Endometrium (tissue), 2 donors: ENCODE data around the gene CA7.
A peak's percentile ranks its signal among the peaks of the same experiment; 100 is the strongest.
"Not testable (repeated sequence)": the region's sequence is repeated elsewhere in the genome, so short reads cannot be mapped to it uniquely, and the experiment has no call there.

ENCODE experiments used
- FAIRE-seq: peaks from 2 replicates; lab custom pipeline; 2012; peaks lifted over from hg19 to GRCh38; lab: Jason Lieb, UNC
- donor health status: control.
- donor health status: control.

The CA7 gene

GRCh38 chr16:66873685-66874055 is 29.5 kb downstream of the CA7 start:
- no peak for FAIRE-seq

- no peak for FAIRE-seq
Measured at GRCh38 chr16:66874079-66874775, 30.0 kb downstream of the CA7 start.

- no peak for FAIRE-seq
Measured at GRCh38 chr16:66878067-66878466, 33.9 kb downstream of the CA7 start.

GRCh38 chr16:66880288-66881013 is 36.2 kb downstream of the CA7 start, which contains the start of gene PDP2:
TSS of gene PDP2 (plus strand) at chr16:66880515. CDS start at chr16:66884285, 3,770 bp downstream.
- FAIRE-seq = peak; percentile 33

DNA sequence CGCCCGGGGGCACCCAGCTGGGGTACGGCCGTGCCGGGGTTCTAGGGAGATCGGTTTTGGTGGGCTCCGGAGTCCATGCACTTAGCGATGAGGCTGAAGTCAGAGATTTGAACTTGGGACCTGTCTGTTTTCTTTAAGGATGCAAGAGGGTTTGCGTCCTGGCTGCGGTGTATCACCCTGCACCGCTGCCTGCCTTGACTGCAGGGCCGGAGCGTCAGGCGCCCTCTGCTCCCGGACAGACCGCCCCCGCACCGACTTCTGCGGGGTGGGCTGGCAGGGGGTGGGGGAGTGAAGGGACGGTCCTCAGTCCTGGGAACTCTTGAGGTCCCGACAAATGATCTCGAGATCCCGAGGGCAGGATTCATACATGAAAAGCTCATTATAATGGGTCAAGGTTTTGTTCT is 36.8 kb downstream of the CA7 start:
- FAIRE-seq = no peak

DNA sequence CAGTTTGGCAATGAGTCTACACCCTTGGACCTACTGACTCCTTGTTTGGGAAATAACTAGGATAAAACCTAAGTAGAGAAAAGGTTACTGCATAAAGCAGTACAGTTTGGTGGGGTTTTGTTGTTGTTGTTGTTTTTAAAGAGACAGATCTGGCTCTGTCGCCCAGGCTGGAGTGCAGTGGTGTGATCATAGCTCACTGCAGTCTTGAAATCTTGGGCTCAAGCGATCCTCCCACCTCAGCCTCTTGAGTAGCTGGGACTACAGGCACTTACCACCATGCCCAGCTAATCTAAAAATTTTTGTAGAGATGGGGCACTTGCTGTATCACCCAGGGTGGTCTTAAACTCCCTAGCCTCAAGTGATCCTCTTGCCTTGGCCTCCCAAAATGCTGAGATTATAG is 37.3 kb downstream of the CA7 start:
- FAIRE-seq = no peak

DNA sequence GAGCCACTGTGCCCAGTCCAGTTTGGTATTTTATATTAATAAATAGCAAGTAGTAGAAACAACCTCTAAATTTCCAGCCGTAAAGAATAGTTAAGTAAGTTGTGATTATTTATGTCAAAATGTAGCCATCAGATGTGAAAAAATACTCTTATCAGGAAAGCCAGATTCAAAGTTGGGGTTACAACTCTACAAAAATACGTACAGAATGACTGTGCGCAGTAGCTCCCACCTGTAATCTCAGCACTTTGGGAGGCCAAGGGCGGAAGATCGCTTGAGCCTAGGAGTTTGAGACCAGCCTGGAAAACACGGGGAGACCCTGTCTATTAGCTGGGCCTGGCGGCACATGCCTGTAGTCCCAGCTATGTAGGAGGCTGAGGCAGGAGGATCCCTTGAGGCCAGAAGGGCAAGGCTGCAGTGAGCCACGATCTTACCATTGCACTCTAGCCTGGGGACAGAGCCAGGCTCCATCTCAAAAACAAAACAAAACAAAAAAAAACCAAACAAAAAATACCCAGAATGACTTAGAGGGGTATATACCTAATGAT is 37.8 kb downstream of the CA7 start:
- no peak for FAIRE-seq

- no peak for FAIRE-seq
Measured at GRCh38 chr16:66882702-66883101, 38.5 kb downstream of the CA7 start.

- no peak for FAIRE-seq
Measured at GRCh38 chr16:66885491-66885890, 41.3 kb downstream of the CA7 start.

DNA sequence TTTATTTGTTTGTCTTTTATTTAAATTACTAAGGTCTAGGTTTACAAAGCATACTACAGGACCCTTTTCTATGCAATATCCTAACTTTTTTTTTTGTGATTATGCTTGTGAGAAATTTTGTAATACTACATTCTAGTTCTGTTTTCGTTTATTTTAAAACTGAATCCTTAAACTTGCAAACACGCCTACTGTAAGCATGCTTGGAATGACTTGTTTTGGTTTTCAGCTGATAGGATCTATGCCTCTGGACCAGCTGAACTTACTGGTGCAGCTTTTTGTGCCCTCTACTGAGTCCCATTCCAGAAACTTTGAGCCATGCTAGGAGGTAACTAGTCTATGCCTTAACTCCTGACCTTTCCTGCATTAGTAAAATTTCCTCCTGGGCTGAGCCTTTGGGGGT is 42.1 kb downstream of the CA7 start:
- no peak for FAIRE-seq

- FAIRE-seq = no peak
Measured at GRCh38 chr16:66886914-66887313, 42.7 kb downstream of the CA7 start.

DNA sequence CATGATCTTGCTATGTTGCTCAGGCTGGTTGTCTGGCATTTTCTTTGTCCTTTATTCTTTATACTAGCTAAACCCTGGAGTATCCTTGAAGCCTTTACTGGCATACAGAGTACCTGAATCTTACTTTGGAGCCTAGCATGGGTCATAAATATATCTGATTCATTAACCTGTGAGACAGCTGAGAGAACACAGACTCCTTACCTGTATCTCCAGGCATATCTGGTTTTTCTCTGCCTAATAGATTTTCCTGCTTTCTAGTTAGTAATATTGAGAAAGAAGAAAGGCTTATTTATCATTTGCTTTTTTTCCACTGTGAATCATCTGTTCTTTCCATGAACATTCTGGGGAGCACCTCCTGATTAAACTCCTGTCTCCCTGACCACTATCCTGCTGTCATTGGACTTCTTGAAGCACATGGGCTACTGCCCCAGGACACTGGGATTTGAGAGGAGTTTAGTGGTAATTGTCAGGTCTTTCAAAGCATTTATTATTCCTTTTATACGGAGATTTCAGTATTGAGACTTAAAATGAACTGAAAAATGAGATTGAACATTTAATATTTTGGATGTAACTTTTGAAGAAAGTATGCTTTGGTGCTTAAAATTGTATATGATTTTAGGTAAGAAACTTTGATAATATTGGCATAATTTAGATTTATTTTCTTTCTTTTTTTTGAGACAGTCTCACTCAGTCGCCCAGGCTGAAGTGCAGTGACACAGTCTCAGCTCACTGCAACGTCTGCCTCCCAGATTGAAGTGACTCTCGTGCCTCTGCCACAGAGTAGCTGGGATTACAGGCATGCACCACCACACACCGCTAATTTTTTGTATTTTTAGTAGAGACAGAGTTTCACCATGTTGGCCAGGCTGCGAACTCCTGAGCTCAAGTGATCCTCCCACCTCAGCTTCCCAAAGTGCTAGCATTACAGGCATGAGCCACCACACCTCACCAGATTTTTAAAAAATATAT is 44.7 kb downstream of the CA7 start:
- FAIRE-seq = no peak

DNA sequence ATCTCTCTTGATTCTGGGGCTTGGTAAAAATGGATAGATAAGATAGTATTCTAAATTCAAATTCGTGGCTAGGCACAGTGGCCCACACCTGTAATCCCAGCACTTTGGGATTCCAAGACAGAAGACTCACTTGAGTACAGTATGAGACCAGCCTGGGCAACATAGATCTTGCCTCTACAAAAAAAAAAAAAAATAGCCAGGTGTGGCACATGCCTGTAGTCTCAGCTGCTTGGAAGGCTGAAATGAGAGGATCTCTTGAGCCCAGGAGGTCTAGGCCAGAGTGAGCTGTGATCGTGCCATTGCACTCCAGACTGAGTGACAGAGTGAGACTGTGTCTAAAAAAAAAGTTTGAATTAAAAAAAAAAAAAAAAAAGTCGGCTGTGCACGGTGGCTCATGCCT is 45.4 kb downstream of the CA7 start:
- FAIRE-seq = no peak

DNA sequence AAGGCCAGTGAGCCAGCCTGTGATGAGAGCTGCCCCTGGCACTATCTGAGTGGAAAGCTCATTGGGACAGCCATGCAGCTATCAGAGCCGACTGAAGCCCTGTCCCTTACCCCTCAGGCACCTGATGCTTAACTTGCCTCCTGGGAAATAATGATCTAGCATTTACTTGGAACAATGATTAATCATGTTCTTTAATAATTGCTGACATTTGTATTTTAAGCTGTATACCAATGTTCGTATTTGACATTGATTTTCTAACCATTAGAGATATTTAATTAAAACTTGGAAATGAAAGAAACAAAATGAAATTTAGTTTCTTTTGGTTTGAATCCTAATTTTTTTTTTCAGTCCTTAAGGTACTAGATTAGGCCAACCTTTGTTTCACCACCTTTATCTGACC is 46.6 kb downstream of the CA7 start:
- no peak for FAIRE-seq

- no peak for FAIRE-seq
Measured at GRCh38 chr16:66891360-66891759, 47.1 kb downstream of the CA7 start.

DNA sequence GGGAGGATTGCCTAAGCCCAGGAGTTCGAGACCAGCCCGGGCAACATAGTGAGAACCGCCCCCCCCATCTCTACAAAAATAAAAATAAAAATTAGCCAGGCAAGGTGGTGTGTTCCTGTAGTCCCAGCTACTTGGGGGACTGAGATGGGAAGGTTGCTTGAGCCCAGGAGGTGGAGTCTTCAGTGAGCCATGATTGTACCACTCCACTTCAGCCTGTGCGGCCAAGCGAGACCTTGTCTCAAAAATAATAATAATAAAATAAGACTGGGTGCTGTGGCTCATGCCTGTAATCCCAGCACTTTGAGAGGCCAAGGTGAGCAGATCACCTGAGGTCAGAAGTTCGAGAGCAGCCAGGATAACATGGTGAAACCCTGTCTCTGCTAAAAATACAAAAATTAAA is 47.6 kb downstream of the CA7 start:
- no peak for FAIRE-seq

DNA sequence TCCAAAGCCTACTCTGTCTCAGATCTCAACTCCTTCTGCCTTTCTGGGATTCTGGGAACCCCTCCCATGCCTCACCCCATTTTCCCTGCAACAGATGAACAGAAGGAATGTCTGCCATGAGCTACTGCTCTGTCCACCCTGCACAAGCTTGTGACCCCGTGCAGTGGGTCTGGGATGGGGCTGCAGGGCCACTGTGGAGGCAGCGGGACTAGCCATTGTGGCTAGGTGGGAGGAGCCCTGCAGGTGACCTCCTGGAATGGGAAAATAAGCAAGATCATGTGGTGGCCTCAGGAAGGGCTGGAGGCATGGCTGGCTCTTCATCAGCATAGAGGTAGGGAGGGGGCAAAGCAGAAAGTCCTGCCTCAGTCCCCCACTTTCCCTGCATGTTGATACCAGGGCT is 49.8 kb downstream of the CA7 start:
- FAIRE-seq = no peak

DNA sequence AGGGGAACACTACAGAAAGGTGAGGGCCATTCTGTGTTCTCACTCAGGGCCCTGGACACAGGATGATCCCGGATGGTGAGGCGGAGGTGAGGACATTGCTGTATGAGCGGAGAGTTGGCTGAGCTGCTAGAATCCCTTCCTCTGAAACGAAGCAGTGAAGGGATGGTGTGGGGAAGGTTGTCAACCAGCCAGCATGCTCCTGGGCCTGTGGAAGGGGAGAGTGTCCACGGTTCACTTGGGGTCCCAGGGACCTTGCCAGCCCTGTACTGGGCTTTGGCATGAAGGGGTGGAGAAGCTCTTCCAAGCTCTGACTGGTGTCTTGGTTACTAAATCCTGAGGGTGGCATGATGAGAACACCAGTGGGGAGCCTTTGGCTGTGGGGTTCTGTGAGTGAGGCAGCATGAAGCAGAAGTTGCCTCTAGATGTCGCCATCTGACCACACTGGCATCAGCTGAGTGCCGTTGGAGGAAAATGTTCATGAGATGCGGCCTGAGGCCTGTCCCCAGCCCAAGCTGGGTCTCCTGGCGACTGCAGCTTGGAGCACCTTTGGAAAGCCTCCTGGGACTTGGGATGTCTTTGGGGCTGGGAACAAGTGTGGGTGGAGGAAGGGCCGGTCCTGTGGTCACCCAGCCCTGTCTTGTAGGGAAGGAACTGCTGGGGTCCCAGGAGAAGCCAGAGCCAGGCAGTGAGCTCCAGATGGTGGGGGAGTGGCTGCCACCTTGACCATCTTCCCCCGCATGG is 50.9 kb downstream of the CA7 start:
- peak; percentile 4 for FAIRE-seq

GRCh38 chr16:66895689-66895979 is 51.4 kb downstream of the CA7 start:
- FAIRE-seq = no peak

GRCh38 chr16:66895999-66896398 is 51.8 kb downstream of the CA7 start:
- FAIRE-seq = no peak

DNA sequence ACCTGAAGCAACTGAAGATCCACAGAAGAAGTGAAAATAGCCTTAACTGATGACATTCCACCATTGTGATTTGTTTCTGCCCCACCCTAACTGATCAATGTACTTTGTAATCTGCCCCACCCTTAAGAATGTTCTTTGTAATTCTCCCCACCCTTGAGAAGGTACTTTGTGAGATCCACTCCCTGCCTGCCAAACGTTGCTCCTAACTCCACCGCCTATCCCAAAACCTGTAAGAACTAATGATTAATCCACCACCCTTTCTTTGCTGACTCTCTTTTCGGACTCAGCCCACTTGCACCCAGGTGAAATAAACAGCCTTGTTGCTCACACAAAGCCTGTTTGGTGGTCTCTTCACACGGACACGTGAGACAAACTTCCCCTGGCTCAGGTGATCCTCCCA is 52.5 kb downstream of the CA7 start:
- not testable (repeated sequence) for FAIRE-seq

GRCh38 chr16:66898207-66898606 is 54.0 kb downstream of the CA7 start:
- FAIRE-seq = no peak
